ENCODE data around the gene TMEM266.

DNA sequence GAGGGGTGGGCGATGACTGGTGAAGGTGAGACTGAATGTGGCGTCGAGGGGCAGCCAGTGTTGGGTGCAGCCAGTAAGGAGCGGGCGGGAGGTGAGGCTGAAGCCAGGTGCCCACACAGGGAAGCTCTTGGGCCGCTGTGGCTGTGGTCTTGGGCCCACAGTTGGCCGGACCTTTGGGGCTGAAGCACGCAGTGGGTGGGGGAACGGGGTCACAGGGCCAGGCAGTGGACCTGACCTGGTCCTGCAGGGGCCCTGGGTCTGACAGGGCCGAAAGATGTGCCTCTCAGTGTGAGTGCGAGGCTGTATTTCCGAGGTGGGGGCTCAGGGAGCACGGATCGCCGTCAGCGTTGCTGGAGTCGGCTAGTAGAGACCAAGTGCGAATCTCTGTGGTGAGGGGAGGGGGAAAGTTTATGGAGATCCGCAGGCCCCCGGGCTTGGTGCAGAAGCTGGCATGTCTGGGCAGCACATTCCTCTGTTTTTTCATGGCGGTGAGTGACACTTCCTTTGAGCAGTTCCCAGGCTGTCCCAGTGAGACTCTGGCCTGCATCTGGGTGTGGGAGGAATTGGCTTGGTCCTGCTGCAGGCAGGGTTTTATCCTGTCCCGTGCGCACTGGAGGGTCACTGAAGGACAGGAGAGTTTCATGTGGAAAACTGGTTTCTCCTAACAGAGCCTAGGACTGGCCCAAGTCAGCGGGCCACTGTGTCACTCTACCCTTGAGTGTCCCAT lies 100.8 kb downstream of the TMEM266 start:
- TF ChIP-seq, protein P1, sequence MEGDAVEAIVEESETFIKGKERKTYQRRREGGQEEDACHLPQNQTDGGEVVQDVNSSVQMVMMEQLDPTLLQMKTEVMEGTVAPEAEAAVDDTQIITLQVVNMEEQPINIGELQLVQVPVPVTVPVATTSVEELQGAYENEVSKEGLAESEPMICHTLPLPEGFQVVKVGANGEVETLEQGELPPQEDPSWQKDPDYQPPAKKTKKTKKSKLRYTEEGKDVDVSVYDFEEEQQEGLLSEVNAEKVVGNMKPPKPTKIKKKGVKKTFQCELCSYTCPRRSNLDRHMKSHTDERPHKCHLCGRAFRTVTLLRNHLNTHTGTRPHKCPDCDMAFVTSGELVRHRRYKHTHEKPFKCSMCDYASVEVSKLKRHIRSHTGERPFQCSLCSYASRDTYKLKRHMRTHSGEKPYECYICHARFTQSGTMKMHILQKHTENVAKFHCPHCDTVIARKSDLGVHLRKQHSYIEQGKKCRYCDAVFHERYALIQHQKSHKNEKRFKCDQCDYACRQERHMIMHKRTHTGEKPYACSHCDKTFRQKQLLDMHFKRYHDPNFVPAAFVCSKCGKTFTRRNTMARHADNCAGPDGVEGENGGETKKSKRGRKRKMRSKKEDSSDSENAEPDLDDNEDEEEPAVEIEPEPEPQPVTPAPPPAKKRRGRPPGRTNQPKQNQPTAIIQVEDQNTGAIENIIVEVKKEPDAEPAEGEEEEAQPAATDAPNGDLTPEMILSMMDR (IDR thresholded peaks at IDR 0.05) = no peak
- TF ChIP-seq POLR2A (IDR thresholded peaks at IDR 0.05) (no peak), POLR2AphosphoS5 (IDR thresholded peaks at IDR 0.05) (no peak), EP300 (IDR thresholded peaks at IDR 0.05) (no peak)

All from stomach (tissue), 4 donors.